Natural killer cell (primary cell): Measurements from ENCODE around the gene UQCRHL. TPM values are rescaled to one million over a fixed set of nuclear protein-coding genes. Genes with fewer than 3 reads are reported as not detected.
A peak's percentile ranks its signal among the peaks of the same experiment; 100 is the strongest.

Experiments
- ATAC-seq, 3 donors: fragments of 150-1000 bp in 2 of 3; fragments of 200-7000 bp in 1 of 3; cut with Tn5 transposase; 1 replicate in 1 of 3; 2 replicates in 2 of 3; pipeline ENCODE4 v1.10.0; 2021; ENCODE audit warnings: mild to moderate bottlenecking in 2 of 3, moderate library complexity in 2 of 3
- DNase-seq, 2 donors: peaks; one replicate each; pipeline versions ENCODE4 v3.0.0 to v3.0.0-alpha.2; 2013 to 2021; ENCODE audit warnings: mixed read lengths in 1 of 2
- H3K27ac ChIP-seq: one replicate; pipeline ENCODE4 v1.5.1; 2013; ENCODE audit warnings: mild to moderate bottlenecking, low read length
- H3K27me3 ChIP-seq: one replicate; pipeline ENCODE4 v1.6.1; 2013; ENCODE audit warnings: low read length; ENCODE audit not compliant: control insufficient read depth, insufficient read depth
- H3K36me3 ChIP-seq: one replicate; pipeline ENCODE4 v1.6.1; 2013; ENCODE audit warnings: low read length; ENCODE audit not compliant: control insufficient read depth, insufficient read depth
- H3K4me1 ChIP-seq: one replicate; pipeline ENCODE4 v1.6.1; 2013; ENCODE audit warnings: low read length; ENCODE audit not compliant: control insufficient read depth, insufficient read depth
- H3K4me3 ChIP-seq: one replicate; pipeline ENCODE4 v1.5.1; 2013; ENCODE audit warnings: low read length
- H3K9me3 ChIP-seq: one replicate; pipeline ENCODE4 v1.6.1; 2013; ENCODE audit warnings: low read length; ENCODE audit not compliant: control insufficient read depth, insufficient read depth
- H3K27ac Mint-ChIP-seq, 2 donors: one replicate each; pipeline ENCODE4 v1.8.0; 2022; ENCODE audit warnings: mild to moderate bottlenecking in 2 of 2, mixed read lengths in 2 of 2, moderate library complexity in 1 of 2
- H3K27me3 Mint-ChIP-seq, 2 donors: one replicate each; pipeline ENCODE4 v1.8.0; 2022; ENCODE audit warnings: low read depth in 2 of 2, mixed read lengths in 2 of 2
- H3K36me3 Mint-ChIP-seq: one replicate; pipeline ENCODE4 v1.8.0; 2022; ENCODE audit warnings: mixed read lengths
- H3K4me1 Mint-ChIP-seq, 2 donors: one replicate each; pipeline ENCODE4 v1.8.0; 2022; ENCODE audit warnings: mixed read lengths in 2 of 2
- H3K4me3 Mint-ChIP-seq: one replicate; pipeline ENCODE4 v1.8.0; 2022; ENCODE audit warnings: mild to moderate bottlenecking, moderate library complexity, mixed read lengths
- H3K9me3 Mint-ChIP-seq, 2 donors: one replicate each; pipeline ENCODE4 v1.8.0; 2022; ENCODE audit warnings: mixed read lengths in 2 of 2
- WGBS: methylation state at CpG from one replicate; pipeline ENCODE4 v1.1.7; 2013; ENCODE audit warnings: missing lambda C conversion rate; ENCODE audit not compliant: insufficient coverage; 5-methylcytosine and 5-hydroxymethylcytosine counted together
- intact Hi-C: fragments of 100-400 bp; cut with micrococcal nuclease; formaldehyde crosslinking; loops from one replicate; pipeline ENCODE4 v1.14.2; 2022
- total RNA-seq, 4 donors: library from RNA; stranded (reverse); fragments of 120-200 nt in 1 of 4; gene quantifications; one replicate each; pipeline versions ENCODE4 v1.2.3 to v1.2.4, GENCODE V29; 2013 to 2022
- TF ChIP-seq, protein P1 (sequence below): fragments of 200-600 bp; IDR thresholded peaks from one replicate; pipeline ENCODE4 v1.8.0; 2022; ENCODE audit warnings: antibody characterized with exemption

Gene UQCRHL
- total RNA-seq, 3 donors from 2014 or later (not counting 1 experiment from before 2014, with no cell fraction given) = 0.87 to 1.2 (median 1.0) TPM

DNA sequence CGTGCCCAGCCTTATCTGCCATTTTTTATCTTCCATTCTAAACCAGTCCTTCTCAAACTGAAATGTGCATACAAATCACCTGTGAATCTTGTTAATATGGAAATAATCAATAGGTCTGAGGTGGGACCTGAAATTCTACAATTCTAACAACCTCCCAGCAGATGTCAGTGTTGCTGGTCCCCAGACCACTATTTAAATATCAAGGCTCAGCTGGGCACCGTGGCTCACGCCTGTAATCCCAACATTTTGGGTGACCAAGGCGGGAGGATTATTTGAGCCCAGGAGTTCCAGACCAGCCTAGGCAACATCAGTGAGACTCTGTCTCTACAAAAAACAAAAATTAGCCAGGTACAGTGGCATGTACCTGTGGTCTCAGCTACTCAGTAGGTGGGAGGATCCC is 4.1 kb downstream of the UQCRHL start:
- DNase-seq = peak in 1 of 2 donors; percentile 63
- no peaks in the 10 kb centered on the region for H3K27me3 ChIP-seq
- Mint-ChIP-seq H3K36me3 (no peaks in the 10 kb centered on the region), H3K4me1 (no peaks in the 10 kb centered on the region), H3K9me3 (no peaks in the 10 kb centered on the region), H3K27ac (no peak overlapping the region), H3K4me3 (no peak overlapping the region), H3K27me3 (peaks cover 0 to 12% of the 10 kb centered on the region in 2 donors)
- no peaks in the 10 kb centered on the region for H3K9me3 ChIP-seq
- no peaks in the 10 kb centered on the region for H3K4me1 ChIP-seq
- intact Hi-C loops = no loop called here
- WGBS = 26% methylated on average over 3 of the region's 4 CpGs
- ATAC-seq = peak in 1 of 3 donors; percentile 48
- TF ChIP-seq, protein P1, sequence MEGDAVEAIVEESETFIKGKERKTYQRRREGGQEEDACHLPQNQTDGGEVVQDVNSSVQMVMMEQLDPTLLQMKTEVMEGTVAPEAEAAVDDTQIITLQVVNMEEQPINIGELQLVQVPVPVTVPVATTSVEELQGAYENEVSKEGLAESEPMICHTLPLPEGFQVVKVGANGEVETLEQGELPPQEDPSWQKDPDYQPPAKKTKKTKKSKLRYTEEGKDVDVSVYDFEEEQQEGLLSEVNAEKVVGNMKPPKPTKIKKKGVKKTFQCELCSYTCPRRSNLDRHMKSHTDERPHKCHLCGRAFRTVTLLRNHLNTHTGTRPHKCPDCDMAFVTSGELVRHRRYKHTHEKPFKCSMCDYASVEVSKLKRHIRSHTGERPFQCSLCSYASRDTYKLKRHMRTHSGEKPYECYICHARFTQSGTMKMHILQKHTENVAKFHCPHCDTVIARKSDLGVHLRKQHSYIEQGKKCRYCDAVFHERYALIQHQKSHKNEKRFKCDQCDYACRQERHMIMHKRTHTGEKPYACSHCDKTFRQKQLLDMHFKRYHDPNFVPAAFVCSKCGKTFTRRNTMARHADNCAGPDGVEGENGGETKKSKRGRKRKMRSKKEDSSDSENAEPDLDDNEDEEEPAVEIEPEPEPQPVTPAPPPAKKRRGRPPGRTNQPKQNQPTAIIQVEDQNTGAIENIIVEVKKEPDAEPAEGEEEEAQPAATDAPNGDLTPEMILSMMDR = peak; percentile 11
- no peaks in the 10 kb centered on the region for H3K36me3 ChIP-seq
- H3K4me3 ChIP-seq = no peak overlapping the region
- H3K27ac ChIP-seq = no peak overlapping the region

- no peak overlapping the region for H3K4me3 Mint-ChIP-seq
- H3K9me3 ChIP-seq = no peaks in the 10 kb centered on the region
- no peaks in the 10 kb centered on the region for H3K27me3 ChIP-seq
- H3K36me3 Mint-ChIP-seq = no peaks in the 10 kb centered on the region
- 73% methylated on average over 16 of the region's 17 CpGs for WGBS
- no peaks in the 10 kb centered on the region for H3K36me3 ChIP-seq
- no peaks in the 10 kb centered on the region for H3K9me3 Mint-ChIP-seq
- TF ChIP-seq, protein P1 = no peak
- peaks cover 0 to 16% of the 10 kb centered on the region in 2 donors for H3K27me3 Mint-ChIP-seq
- DNase-seq (no peak), ATAC-seq (no peak)
- H3K27ac Mint-ChIP-seq = no peak overlapping the region
- no peak overlapping the region for H3K27ac ChIP-seq
- no peaks in the 10 kb centered on the region for H3K4me1 ChIP-seq
- intact Hi-C loops = no loop called here
- H3K4me3 ChIP-seq = no peak overlapping the region
- no peaks in the 10 kb centered on the region for H3K4me1 Mint-ChIP-seq
Measured at GRCh38 chr1:15802234-15802965, 5.0 kb downstream of the UQCRHL start.

DNA sequence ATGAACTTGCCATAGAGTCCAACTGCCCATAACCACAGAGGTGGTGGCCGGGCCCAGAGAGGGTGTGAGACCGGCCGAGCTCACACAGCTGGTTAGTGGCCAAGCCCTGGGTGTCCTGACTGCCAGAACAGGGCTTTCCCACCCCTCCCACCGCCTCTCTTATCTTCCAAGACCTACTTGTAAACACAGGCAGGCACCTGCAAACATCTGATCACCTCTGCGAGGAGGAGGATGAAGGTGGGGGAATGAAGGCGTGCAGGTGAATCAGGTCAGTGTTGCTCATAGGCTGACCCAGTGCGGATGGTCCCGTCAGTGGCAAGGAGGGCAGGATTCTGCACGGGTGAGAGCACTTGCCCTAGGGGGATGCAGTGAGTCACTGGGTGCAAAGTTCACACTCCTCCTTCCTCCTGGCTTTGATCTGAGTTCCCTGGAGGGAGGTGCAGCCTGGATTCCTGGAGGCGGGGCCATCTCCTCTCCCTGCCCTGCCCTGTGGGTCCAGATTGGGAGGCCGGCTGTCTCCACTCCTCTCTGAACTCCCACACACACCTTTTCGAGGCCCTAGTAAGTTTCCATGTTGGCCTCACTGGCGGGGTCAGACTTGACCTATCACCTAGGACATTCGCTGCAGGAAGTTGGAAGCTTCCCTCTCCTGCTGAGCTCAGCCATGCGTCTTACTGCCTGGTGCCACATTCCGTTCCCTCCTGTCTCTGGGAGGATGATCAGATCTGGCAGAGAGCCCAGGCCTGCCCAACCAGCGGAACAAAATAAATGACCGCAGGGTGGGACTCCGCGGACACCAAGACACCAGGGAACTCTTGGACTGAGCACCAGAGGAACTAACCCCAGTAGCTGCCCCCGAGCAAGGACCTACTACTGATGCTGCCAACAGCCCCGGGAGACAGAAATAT is 7.3 kb downstream of the UQCRHL start:
- no peak overlapping the region for H3K4me3 ChIP-seq
- Mint-ChIP-seq H3K36me3 (no peaks in the 10 kb centered on the region), H3K27me3 (peaks cover 0 to 16% of the 10 kb centered on the region in 2 donors), H3K4me3 (no peak overlapping the region), H3K27ac (no peak overlapping the region), H3K4me1 (no peaks in the 10 kb centered on the region), H3K9me3 (no peaks in the 10 kb centered on the region)
- no peaks in the 10 kb centered on the region for H3K36me3 ChIP-seq
- H3K27ac ChIP-seq = no peak overlapping the region
- H3K4me1 ChIP-seq = no peaks in the 10 kb centered on the region
- ATAC-seq (no peak), DNase-seq (no peak)
- intact Hi-C loops = no loop called here
- 74% methylated on average over 20 of the region's 22 CpGs for WGBS
- no peaks in the 10 kb centered on the region for H3K27me3 ChIP-seq
- H3K9me3 ChIP-seq = no peaks in the 10 kb centered on the region
- TF ChIP-seq, protein P1 = no peak
